ENCODE results near the gene JADE1.

- no peak for TF ChIP-seq CTCF (conservative IDR thresholded peaks at IDR 0.05; ENCODE audit: low read length)
- TF ChIP-seq EZH2phosphoT487 (IDR thresholded peaks at IDR 0.05; ENCODE audit: borderline replicate concordance): no peak
These were observed 108.3 kb downstream of the JADE1 start for GRCh38 chr4:128917781-128918180.
